BLaER1 treated with 17β-estradiol and CSF1 and Interleukin-3, amounts not matched to agents 10 nM and 100 nM (cell line): ENCODE data around the gene TIMM50.
A peak's percentile ranks its signal among the peaks of the same experiment; 100 is the strongest.
"Not testable (repeated sequence)": the region's sequence is repeated elsewhere in the genome, so short reads cannot be mapped to it uniquely, and the experiment has no call there.

ENCODE experiments used
- H3K27ac ChIP-seq, 11 experiments: shearing (Covaris generic); formaldehyde crosslinking; 2 replicates each; pipeline ENCODE4 v1.8.1; 2022
- H3K27me3 ChIP-seq, 11 experiments: shearing (Covaris generic); formaldehyde crosslinking; 2 replicates each; pipeline ENCODE4 v1.8.1; 2022
- H3K36me3 ChIP-seq, 11 experiments: shearing (Covaris generic); formaldehyde crosslinking; 2 replicates each; pipeline ENCODE4 v1.8.1; 2022
- H3K4me1 ChIP-seq, 10 experiments: shearing (Covaris generic); formaldehyde crosslinking; 2 replicates each; pipeline ENCODE4 v1.8.1; 2022
- H3K4me2 ChIP-seq, 11 experiments: shearing (Covaris generic); formaldehyde crosslinking; 2 replicates each; pipeline ENCODE4 v1.8.1; 2022
- H3K4me3 ChIP-seq, 10 experiments: shearing (Covaris generic); formaldehyde crosslinking; 2 replicates each; pipeline ENCODE4 v1.8.1; 2022
- H3K9ac ChIP-seq, 11 experiments: shearing (Covaris generic); formaldehyde crosslinking; 2 replicates each; pipeline ENCODE4 v1.8.1; 2022
- H3K9me3 ChIP-seq, 11 experiments: shearing (Covaris generic); formaldehyde crosslinking; replicated peaks in 1 of 11; 2 replicates each; pipeline ENCODE4 v1.8.1; 2022
- H4K20me1 ChIP-seq, 11 experiments: shearing (Covaris generic); formaldehyde crosslinking; 2 replicates each; pipeline ENCODE4 v1.8.1; 2022
- Cebpa-rat ChIP-seq, 11 experiments: shearing (Covaris generic); IDR thresholded peaks; 2 replicates each; pipeline ENCODE4 v1.8.1; 2022

Gene TIMM50

GRCh38 chr19:39438270-39438934 is 42.2 kb upstream of the TIMM50 start:
- no peaks in the 10 kb centered on the region for H3K27me3 ChIP-seq
- peaks cover 13 to 20% (median 19%) of the 10 kb centered on the region in 11 experiments for H3K36me3 ChIP-seq
- no peak overlapping the region for H3K4me3 ChIP-seq
- no peaks in the 10 kb centered on the region for H3K9me3 ChIP-seq
- H3K9ac ChIP-seq, result 0 out of 22 replicates have a peak overlapping the region, but pooled peaks of 1 of the 11 experiments have one; percentile 3
- no peak for TF ChIP-seq Cebpa-rat (IDR thresholded peaks at IDR 0.05)
- no peak overlapping the region for H3K27ac ChIP-seq
- no peak overlapping the region for H3K4me2 ChIP-seq
- peaks cover 17 to 23% (median 19%) of the 10 kb centered on the region in 11 experiments; a peak in 21 of 22 replicates for H4K20me1 ChIP-seq
- H3K4me1 ChIP-seq, result peaks cover 23 to 37% (median 32%) of the 10 kb centered on the region in 10 experiments

DNA sequence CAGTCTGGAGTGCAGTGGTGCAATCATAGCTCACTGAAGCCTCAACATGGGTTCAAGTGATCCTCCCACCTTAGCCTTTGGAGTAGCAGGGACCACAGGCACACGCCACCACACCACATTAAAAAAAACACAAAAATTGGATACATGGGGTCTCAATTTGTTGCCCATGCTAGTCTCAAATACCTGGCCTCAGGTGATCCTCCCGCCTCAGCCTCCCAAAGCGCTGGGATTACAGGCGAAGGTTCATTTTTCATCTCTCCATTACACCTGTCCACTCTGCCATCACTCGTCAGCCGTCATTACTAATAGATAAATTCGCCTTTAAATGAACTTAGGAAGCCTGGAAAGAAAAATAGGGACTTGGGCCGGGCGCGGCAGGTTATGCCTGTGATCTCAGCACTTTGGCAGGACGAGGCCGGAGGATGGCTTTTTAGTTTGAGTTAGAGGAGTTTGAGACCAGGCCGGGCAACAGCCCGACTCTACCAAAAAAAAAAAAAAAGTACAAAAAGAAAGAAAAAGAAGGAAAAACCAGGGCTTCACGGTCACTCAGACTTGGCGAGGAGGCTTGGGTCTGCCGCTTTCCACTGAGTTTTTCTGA is 35.9 kb upstream of the TIMM50 start:
- peak overlapping the region; percentile 90 to 98 (median 96) for H3K9ac ChIP-seq
- peaks cover 31 to 42% (median 34%) of the 10 kb centered on the region in 11 experiments for H4K20me1 ChIP-seq
- H3K4me1 ChIP-seq, result peaks cover 42 to 58% (median 48%) of the 10 kb centered on the region in 10 experiments
- no peaks in the 10 kb centered on the region for H3K27me3 ChIP-seq
- peaks cover 4 to 32% (median 28%) of the 10 kb centered on the region in 11 experiments; a peak in 17 of 22 replicates for H3K36me3 ChIP-seq
- TF ChIP-seq Cebpa-rat (IDR thresholded peaks at IDR 0.05), result no peak
- no peaks in the 10 kb centered on the region for H3K9me3 ChIP-seq
- peak overlapping the region; percentile 80 to 95 (median 89) for H3K4me2 ChIP-seq
- peak overlapping the region; percentile 88 to 98 (median 94) for H3K27ac ChIP-seq
- peak overlapping the region; percentile 83 to 100 (median 94) for H3K4me3 ChIP-seq

- Histone ChIP-seq H4K20me1 (peaks cover 38 to 50% (median 42%) of the 10 kb centered on the region in 11 experiments), H3K36me3 (peaks cover 7 to 40% (median 36%) of the 10 kb centered on the region in 11 experiments; a peak in 19 of 22 replicates), H3K4me3 (peak within 1 kb of the TSS; percentile 83 to 100 (median 94)), H3K9me3 (no peaks in the 10 kb centered on the region), H3K4me2 (peak within 1 kb of the TSS; percentile 86 to 98 (median 93)), H3K9ac (peak within 1 kb of the TSS; percentile 90 to 98 (median 96)), H3K27me3 (no peaks in the 10 kb centered on the region), H3K27ac (peak within 1 kb of the TSS; percentile 88 to 98 (median 94)), H3K4me1 (peaks cover 44 to 64% (median 52%) of the 10 kb centered on the region in 10 experiments)
- no peak for TF ChIP-seq Cebpa-rat (IDR thresholded peaks at IDR 0.05)
These were observed 35.2 kb upstream of the TIMM50 start, which contains the start of gene SUPT5H for GRCh38 chr19:39445196-39446111. Gene SUPT5H, plus strand, starts transcription at chr19:39445582. Its CDS starts 309 bp downstream, at chr19:39445891.

DNA sequence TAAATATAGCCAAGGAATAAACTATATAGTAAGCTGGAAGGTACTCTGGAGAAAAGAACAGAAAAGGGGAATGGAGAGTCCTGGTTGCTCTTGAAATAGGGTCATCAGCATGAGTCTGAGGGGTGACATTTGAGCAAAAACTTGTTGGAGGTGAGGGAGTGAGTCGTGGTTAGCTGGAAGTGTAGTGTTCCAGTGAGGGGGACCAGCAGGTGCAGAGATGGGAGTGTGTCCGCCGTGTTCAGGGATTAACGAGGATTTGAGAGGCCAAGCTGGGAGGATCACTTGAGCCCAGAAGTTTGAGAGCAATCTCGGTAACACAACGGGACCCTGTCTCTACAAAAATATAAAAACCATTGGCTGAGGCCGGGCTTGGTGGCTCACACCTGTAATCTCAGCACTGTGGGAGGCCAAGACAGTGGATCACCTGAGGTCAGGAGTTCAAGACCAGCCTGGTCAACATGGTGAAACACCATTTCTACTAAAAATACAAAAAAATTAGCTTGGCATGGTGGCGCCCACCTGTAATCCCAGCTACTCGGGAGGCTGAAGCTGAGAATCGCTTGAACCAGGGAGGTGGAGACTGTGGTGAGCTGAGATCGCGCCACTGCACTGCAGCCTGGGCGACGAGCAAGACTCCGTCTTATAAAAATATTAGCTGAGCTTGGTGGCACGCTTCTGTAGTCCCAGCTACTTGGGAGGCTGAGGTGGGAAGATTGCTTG is 34.1 kb upstream of the TIMM50 start:
- Histone ChIP-seq H3K4me3 (peak overlapping the region; percentile 83 to 100 (median 94)), H3K9me3 (no peaks in the 10 kb centered on the region), H3K36me3 (peaks cover 18 to 50% (median 46%) of the 10 kb centered on the region in 11 experiments; a peak in 21 of 22 replicates), H4K20me1 (peaks cover 47 to 60% (median 53%) of the 10 kb centered on the region in 11 experiments), H3K27me3 (no peaks in the 10 kb centered on the region), H3K27ac (peak overlapping the region; percentile 88 to 98 (median 94); a peak in 16 of 22 replicates), H3K4me2 (peak overlapping the region; percentile 76 to 98 (median 93)), H3K4me1 (peaks cover 41 to 57% (median 47%) of the 10 kb centered on the region in 10 experiments), H3K9ac (peak overlapping the region; percentile 90 to 98 (median 96))
- no peak for TF ChIP-seq Cebpa-rat (IDR thresholded peaks at IDR 0.05)

GRCh38 chr19:39448271-39448670 is 32.4 kb upstream of the TIMM50 start:
- Histone ChIP-seq H4K20me1 (peaks cover 65 to 78% (median 70%) of the 10 kb centered on the region in 11 experiments), H3K36me3 (peaks cover 35 to 68% (median 63%) of the 10 kb centered on the region in 11 experiments), H3K27me3 (no peaks in the 10 kb centered on the region), H3K4me1 (peaks cover 41 to 60% (median 47%) of the 10 kb centered on the region in 10 experiments), H3K4me3 (peak overlapping the region in 3 of 10 experiments; percentile 24 to 99 (median 95); a peak in 3 of 20 replicates), H3K4me2 (peak overlapping the region; percentile 76 to 98 (median 93)), H3K27ac (peak overlapping the region in 6 of 11 experiments; percentile 1 to 37 (median 16); a peak in 4 of 22 replicates), H3K9ac (peak overlapping the region; percentile 7 to 98 (median 91); a peak in 17 of 22 replicates), H3K9me3 (no peaks in the 10 kb centered on the region)
- TF ChIP-seq Cebpa-rat (IDR thresholded peaks at IDR 0.05), result no peak

- H3K9me3 ChIP-seq, result no peaks in the 10 kb centered on the region
- no peak overlapping the region for H3K4me3 ChIP-seq
- H3K4me1 ChIP-seq, result peaks cover 37 to 50% (median 43%) of the 10 kb centered on the region in 10 experiments
- H3K36me3 ChIP-seq, result peaks cover 45 to 78% (median 73%) of the 10 kb centered on the region in 11 experiments
- TF ChIP-seq Cebpa-rat (IDR thresholded peaks at IDR 0.05), result no peak
- H3K27me3 ChIP-seq, result no peaks in the 10 kb centered on the region
- peak overlapping the region in 9 of 11 experiments; percentile 5 to 98 (median 89); a peak in 13 of 22 replicates for H3K4me2 ChIP-seq
- H3K27ac ChIP-seq, result peak overlapping the region in 3 of 11 experiments; percentile 7 to 37 (median 7); a peak in 2 of 22 replicates
- H4K20me1 ChIP-seq, result peaks cover 71 to 88% (median 79%) of the 10 kb centered on the region in 11 experiments
- peak overlapping the region in 7 of 11 experiments; percentile 14 to 44 (median 25); a peak in 7 of 22 replicates for H3K9ac ChIP-seq
These were observed 31.4 kb upstream of the TIMM50 start for GRCh38 chr19:39449116-39449797.

- Histone ChIP-seq H3K4me1 (peaks cover 30 to 47% (median 40%) of the 10 kb centered on the region in 10 experiments), H3K36me3 (peaks cover 63 to 97% (median 93%) of the 10 kb centered on the region in 11 experiments), H4K20me1 (peaks cover 86 to 100% (median 98%) of the 10 kb centered on the region in 11 experiments)
- not testable (repeated sequence) for H3K4me2 ChIP-seq, H3K9me3 ChIP-seq, H3K4me3 ChIP-seq, H3K9ac ChIP-seq, H3K27ac ChIP-seq, H3K27me3 ChIP-seq
These were observed 29.4 kb upstream of the TIMM50 start for GRCh38 chr19:39451257-39451656.
